Stimulated activated CD8-positive, alpha-beta memory T cell treated with anti-CD3 and anti-CD28 coated beads, Interleukin-15, amount 100 ng/mL, for 4 hours (primary cell): Measurements from ENCODE around the gene ZNF460.

Experiments
- DNase-seq, 2 donors: peaks; one replicate each; pipeline ENCODE4 v3.0.0-alpha.2; 2020; ENCODE audit warnings: low read depth in 2 of 2

Gene ZNF460

DNA sequence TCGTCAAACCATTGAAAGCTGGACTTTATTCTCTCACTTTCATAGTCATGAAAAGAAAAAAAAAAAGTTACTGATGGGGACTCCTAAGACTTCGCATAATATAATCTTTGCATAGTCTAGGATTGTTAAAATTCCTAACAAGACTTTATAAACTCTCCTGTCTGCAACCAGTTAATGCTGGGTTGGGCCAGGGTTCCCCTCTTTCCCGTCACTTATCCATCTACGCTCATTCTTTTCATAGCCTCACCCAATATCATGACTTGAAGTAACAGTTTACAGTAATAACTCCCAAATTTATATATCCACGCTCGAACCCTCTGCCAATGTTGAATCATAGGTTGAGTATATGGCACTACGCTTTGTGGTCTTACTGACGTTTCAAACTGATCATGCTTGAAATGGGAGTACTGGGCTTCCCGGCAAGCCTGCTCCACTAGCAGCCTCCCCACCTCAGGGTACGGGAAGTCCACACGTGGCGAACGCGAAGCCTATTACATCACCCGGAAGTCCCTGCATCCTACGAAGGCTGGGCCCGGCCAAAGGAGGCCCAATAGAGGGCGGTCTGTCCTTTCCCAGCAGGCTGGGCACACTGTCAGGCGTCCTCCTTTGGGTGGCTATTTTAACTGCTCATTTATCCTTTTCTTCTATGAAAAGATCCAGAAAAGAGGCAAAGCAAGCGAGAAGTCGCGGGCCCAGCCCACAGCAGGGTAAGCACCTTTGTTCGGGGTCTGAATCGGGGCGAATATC, 694 bp upstream of the ZNF460 start:
- peak; percentile 67 to 71 for DNase-seq

DNA sequence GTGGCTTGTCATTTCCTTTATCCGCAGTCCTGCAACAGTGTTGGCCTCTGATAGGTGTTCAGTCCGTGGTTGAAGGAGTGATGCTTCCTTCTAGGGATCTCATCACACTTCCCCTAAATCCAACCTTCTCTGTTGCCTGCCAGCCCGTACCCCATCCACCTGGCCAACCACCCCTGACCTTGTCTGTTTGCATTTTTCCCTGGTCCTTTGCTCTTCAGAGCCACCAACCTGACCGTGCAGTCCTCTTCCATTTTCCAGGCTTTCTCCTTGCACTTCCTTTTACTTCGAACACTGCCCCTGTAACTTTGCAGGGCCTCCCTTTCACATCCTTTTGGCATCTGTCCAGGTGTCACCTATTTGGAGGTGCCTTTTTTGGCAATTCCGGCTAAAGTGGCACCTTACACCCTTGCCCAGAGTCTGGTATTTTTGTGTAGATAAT, 696 bp downstream of the ZNF460 start:
- DNase-seq: no peak

DNA sequence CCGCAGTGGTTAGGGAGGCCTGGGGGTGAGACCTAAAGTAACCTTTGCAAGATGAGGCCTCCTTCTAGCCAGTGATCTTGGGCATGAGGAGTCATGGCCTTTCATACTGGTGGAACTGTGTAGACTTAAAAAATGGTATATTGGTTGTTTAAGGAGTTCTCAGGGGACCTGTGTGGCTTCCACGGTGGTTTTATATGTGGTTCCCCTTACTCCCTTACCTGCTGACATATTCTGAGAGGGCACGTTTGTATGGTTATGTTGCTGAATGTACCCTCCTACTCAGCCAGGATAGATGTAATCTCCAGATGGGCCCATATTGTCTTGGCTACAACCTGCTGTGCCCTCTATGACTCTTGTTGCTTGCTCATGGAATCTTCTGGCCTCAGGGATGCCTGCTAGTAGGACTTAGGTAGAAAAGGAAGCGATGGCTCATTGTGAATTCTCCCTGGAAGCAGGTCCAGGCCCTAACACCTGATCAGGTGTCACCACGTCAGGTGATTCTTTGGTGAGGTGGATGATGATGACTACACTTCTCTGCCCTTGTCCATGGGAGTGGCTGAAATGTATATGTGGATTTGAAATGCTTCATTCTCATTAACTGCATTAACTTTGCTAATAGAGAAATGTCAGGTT, 1.8 kb downstream of the ZNF460 start:
- DNase-seq: no peak

DNA sequence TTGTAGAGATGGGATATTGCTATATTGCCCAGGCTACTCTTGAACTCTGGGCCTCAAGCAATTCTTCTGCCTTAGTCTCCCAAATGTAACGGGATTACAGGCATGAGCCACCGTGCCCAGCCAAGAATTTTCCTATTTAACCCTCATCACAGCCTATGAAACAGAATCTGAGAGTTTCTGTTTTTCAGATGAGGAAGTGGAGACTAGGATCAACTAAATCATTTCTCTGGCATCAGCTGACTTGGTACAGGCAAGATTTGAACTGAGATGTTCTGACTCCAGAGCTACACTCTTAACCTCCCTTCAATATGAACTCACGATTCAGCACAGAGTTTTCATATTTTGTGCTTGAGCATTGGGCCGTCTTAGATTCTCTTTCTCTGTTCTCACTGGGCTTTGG, 8.1 kb downstream of the ZNF460 start:
- DNase-seq: no peak

DNA sequence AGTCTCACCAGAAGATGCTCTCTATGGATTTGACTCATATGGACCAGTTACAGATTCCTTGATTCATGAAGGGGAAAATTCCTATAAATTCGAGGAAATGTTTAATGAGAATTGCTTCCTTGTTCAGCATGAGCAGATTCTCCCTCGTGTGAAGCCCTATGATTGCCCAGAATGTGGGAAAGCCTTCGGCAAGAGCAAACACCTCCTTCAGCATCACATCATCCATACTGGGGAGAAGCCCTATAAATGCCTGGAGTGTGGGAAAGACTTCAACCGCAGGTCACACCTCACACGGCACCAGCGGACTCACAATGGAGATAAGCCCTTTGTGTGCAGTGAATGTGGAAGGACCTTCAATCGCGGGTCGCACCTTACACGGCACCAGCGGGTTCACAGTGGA, 10.7 kb downstream of the ZNF460 start:
- DNase-seq: no peak

DNA sequence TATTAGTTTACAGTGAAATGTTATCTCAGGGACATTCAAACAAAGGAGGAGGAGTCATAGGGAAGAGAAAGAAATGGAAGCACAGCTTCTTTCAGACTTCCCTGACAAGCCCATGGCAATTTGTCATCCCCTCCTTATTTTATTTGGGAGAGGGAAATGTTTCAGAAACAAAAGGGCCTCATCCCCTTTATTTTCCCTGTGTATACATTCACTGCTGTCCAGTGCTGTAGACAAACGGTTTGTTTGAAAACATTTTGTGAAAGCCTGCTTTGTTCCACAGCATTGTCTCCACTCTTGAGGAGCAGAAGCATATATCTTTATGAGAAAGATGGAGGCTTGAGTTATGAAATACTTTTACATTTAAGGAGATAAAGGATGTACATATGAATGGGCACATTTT, 12.3 kb downstream of the ZNF460 start:
- no peak for DNase-seq

DNA sequence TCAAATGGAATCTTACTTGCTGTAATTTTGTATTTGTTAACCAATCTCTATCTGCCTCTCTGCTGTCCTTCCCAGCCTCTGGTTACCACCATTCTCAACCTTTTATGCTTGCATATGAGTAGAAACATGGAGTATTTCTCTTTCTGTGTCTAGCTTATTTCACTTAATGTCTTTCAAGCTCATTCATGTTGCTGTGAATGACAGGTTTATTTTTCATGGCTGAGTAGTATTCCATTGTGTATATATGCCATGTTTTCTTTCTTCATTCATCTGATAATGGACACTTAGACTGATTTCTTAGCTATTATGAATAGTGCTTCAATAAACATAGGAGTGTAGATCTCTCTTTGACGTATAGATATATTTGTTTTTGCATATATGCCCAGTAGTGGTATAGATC, 13.4 kb downstream of the ZNF460 start:
- no peak for DNase-seq

DNA sequence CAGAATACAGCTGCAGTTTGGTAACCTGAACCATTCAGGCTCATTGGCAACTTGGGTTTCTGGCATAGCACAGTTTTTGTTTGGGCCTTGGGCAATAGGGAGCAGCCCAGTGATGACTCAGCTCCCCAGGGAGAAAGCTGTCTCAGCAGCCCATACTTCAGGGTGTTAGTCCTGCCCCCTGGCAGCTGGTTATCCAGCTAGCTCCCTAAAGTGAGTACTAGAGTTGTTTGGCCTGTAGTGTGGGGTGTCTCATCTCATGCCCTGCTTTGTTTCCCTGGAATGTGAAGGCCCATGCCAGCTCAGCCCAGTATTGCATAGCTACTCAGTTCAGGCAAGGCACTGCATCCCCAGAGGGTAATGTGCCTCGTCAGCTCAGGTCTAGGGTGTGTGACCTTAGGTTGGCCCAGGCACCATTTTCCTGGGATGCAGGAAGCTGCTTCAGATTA, 21.8 kb downstream of the ZNF460 start:
- no peak for DNase-seq

DNA sequence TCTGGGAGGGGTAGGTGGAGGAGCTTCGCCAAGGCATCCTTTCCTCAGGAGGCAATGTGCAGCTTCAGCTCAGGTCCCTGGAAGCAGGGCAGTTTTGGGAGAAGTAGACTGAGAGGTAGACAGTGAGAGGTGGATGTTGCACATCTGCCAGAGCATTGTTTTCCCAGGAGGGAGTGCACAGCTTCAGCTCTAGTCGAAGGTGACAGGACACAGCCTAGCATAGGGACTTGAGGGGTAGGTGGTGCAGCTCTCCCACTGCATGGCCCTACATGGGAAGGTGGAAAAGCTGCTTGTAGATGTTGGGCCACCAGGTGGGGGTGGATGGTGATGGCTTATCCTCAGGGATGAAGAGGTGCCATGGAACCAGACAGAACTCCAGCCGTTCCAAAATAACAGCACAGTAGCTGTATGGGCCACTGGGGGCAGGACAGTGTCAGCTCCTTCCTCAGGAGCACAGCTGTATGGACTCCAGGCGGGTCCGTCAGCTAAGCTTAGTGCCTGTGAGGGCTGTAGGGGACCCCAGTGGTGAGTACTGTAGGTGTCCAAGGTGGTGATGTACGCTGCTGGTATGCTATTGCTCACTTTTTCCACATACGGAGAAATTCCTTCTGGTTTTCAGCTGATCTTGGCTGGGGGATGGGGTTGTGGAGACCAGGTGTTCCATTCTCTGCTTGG, 22.6 kb downstream of the ZNF460 start:
- DNase-seq: no peak

DNA sequence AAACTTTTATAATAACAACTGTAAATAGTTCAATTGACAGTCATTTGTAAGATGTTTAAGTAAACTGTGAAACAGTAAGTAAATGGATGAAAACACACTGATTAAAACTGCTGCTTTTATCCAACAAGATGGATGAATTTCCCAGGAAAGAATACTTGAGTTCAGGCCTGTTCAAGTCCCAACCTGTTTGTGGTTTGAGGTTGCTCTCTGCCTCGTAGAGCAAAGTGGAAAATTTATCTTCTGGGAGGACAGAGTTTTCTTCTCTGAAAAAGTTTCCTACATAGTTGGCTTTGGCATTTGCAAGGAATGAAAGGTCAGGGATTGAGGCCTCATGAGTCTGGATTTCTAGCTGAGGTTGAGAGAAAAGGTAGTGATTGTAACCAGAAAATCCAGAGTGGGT, 24.8 kb downstream of the ZNF460 start:
- no peak for DNase-seq

DNA sequence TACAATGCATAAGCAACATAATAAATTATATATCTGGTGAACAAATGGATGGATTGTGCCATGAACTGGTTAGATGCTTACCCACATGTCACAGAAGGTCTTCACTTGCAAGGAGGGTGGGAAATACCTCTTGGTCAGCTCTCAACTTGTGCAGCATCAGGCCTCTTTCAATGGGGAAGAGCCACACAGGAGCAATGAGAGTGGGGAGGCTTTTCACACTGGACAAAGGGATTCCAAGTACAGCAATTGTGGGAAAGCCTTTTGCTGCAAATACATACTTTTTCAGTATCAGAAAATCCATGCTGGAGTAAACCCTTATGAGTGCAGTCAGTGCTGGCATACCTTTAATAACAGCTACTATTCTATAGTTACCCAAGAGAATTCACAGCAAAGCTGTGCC, 28.2 kb downstream of the ZNF460 start:
- no peak for DNase-seq

DNA sequence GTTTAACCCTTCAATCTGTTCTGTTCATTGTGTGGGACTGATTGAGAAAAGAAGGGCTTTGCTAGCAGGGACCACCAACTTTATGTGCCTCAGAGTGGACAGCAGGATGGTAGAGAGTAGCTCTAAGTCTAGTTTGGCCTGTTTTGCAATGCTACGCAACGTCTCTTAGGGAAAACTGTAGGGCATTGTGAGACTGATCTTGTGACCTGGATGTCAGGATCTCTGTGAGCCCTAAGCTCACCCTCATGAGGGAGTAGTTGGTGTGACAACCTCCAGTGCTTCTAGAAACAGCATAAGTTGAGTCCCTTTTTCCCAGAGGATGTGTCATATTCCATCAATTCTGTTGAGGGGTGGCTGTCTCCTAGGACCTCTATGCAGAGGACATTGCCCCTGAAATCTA, 30.5 kb downstream of the ZNF460 start:
- DNase-seq: no peak

DNA sequence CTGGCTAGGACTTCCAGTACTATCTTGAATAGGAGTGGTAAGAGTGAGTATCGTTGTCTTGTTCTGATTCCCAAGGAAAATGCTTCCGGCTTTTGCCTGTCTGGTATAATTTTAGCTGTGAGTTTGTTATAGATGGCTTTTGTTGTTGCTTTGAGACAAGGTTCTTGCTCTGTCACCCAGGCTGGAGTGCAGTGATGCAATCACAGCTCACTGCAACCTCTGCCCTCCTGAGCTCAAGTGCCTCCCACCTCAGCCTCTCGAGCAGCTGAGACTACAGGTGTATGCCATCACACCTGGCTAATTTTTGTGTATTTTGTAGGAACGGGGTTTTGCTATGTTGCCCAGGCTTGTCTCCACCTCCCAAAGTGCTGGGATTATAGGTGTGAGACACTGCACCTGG, 33.9 kb downstream of the ZNF460 start:
- no peak for DNase-seq

DNA sequence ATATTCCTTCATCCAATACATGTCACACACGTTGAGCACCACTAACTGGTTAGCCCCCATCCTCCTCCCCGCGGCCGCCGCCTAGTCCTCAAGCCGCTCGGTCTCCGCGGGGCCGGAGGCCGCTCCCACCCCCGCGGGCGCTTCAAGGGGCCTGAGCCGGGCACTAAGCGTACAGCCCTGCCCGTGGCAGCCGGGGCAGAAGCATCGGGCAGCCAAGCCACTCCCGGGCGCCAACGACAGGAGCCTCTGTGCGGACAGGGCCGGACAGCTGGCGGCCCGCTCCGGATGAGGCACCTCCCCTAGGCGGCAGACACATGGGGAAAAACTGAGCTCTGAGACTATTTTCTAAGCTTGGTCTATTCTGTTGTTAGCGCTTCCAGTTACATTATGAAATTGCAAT, 37.2 kb downstream of the ZNF460 start:
- no peak for DNase-seq

DNA sequence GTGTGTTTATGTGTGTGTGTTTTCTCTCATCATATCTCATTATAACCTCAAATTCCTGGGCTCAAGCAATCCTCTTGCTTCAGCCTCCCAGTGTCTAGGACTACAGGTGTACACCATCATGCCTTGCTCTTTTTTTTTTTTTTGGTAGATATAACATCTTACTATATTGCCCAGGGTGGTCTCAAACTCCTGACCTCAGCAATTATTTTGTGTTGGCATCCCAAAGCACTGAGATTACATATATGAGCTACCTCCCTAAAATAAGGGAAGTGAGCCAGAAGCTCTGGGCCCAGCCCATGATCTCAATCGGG, 39.5 kb downstream of the ZNF460 start:
- no peak for DNase-seq

DNA sequence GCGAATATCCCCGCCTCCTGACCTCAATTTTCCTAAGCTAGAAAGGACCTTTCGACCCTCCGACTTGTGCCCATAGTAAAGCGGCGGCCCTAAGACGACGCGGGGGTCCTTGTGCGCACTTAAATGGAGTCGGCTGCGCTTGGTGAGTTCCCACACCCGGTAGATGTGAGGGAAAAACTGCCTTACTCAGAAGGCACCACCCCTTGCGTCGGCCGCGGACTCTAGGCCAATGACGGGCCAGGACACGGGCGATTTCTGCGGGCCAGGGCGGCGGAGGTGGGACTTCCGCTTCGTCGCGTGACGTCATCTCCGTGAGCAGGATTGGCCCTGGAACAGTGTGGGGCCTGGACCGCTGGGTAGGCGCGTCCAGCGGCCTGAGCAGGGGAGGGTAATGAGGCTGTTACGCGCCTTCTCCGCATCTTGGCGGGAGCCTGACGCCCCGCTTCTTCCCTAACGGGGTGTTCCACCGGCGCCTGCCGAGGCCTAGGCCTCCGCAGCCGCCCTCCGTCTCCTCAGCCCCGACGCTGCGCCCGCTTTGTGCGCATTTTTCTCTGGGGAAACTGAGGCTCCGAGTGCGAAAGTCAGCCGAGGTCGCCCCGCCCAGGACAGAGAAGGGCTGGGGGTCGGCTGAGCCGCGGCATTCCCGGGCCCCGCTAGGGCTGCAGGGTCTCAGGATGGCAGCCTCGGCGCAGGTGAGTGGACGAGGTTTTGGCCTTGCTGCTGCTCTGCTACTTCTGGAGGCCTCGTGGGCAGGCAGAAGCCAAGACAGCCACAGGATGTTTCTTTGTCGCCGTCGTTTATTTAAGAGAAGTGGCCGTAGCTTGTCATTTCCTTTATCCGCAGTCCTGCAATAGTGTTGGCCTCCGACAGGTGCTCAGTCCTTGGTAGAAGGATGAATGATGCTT, 40.1 kb downstream of the ZNF460 start, which contains the start of gene ZNF543:
ZNF543 (plus strand) TSS at position 293 of the 905 bp plus-strand sequence; CDS start at position 675, 382 bp downstream.
- peak; percentile 83 to 84 for DNase-seq

DNA sequence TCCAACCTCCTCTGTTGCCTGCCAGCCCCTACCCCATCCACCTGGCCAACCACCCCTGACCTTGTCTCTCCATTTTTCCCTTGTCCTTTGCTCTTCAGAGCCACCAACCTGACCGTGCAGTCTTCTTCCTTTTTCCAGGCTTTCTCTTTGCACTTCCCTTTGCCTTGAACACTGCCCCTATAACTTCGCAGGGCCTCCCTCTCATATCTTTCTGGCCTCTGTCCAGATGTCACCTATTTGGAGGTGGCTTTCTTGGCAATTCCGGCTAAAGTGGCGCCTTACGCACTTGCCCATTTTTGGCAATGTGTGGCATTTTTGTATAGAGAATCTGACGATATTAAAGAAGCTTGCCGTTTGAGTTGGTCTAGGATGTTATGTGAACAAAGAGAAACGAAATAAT, 40.8 kb downstream of the ZNF460 start:
- no peak for DNase-seq

DNA sequence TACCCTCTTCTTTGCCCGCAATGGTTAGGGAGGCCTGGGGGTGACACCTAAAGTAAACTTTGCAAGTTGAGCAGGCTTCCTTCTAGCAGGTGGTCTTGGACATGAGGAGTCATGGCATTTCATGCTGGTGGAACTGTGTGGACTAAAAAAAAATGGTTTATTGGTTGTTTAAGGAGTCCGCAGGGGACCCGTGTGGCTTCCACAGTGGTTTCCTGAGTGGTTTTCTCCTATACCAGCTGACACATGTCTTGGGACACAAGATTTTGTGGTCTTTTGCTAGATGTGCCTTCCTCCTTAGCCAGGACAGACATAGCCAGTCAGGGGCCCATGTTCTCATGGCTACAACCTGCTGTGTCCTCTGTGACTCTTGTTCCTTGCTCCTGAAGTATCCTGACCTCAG, 41.5 kb downstream of the ZNF460 start:
- no peak for DNase-seq

DNA sequence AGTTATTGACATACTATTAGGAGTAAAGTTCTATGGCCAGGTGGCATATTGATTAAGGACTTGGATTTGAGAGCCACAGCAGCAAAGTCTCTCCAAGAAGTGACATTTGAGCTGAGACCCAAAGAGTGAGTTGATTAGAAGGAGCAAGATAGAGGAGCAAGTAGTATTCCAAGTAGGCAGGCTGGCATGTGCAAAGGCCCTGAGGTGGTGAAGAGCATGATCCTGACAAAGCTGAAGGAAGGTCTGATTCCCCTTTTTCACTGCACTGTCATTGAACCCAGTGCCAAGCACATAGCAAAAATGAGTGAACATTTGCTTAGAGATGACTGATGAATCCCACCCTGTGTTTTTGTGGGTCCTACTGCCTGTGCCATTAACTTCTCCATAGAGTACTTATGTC, 44.7 kb downstream of the ZNF460 start:
- no peak for DNase-seq

DNA sequence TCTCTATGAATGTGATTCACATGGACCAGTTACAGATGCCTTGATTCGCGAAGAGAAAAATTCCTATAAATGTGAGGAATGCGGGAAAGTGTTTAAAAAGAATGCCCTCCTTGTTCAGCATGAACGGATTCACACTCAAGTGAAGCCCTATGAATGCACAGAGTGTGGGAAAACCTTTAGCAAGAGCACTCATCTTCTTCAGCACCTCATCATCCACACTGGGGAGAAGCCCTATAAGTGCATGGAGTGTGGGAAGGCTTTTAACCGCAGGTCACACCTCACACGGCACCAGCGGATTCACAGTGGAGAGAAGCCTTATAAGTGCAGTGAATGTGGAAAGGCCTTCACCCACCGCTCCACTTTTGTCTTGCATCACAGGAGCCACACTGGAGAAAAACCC, 47.7 kb downstream of the ZNF460 start:
- no peak for DNase-seq

DNA sequence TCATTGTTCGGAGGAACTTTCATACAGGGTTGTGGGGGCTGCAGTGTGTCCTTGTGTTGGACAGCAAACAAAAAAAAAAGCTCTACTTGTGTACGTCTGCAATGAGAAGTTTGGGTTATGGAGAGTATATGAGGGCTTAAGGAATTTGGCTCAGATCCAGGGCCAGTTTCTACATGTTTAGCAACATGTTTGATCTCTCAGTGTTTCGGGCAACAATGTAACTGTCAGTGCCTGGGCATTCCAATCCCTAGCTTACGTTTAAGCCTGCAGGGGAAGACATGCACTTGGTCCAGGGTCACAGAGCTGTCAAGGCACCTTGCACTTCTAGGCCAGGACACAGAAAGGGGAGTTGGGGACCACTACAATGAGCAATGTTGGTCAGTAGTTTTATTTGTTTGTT, 53.9 kb downstream of the ZNF460 start:
- no peak for DNase-seq

DNA sequence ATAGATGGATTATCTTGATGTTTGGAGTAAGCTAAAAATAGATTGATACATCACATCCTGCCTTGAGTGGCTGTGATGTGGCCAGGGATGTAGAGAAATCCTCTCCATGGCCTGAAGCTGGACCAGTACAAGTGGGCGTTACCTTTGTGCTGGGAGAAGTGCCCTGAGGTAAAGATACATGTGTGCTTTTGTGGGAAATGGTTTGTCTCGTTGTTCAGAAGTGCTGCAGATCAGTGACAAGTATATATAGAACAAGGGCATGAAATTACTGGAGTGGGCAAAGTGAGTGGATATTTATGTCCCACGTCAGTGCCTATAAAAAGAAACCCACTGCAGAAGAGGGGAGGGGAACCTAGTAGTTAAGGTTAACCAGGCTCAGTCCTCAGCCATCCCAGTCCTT, 58.6 kb downstream of the ZNF460 start:
- no peak for DNase-seq
